ENCODE results near the gene MYO18A.
A peak's percentile ranks its signal among the peaks of the same experiment; 100 is the strongest.

MYO18A gene

GRCh38 chr17:29066047-29066446 lies 114.2 kb downstream of the MYO18A start:
- DNase-seq (ENCODE audit: low read depth, low spot score), result no peak
- TF ChIP-seq CTCF (IDR thresholded peaks at IDR 0.05; ENCODE audit: low read depth, low read length), result no peak
- in situ Hi-C loops (cut with HindIII; ENCODE audit: low sequenced_read_pairs), result no loop called here
- no peak overlapping the region for H3K4me3 ChIP-seq (ENCODE audit: low read depth, low read length)

- DNase-seq (ENCODE audit: low read depth, low spot score), result no peak
- H3K4me3 ChIP-seq (ENCODE audit: low read depth, low read length), result no peak overlapping the region
- in situ Hi-C loops (cut with HindIII; ENCODE audit: low sequenced_read_pairs), result no loop called here
- no peak for TF ChIP-seq CTCF (IDR thresholded peaks at IDR 0.05; ENCODE audit: low read depth, low read length)
These were observed 116.2 kb downstream of the MYO18A start for GRCh38 chr17:29063992-29064391.

GRCh38 chr17:29062215-29062614 lies 118.0 kb downstream of the MYO18A start:
- TF ChIP-seq CTCF (IDR thresholded peaks at IDR 0.05; ENCODE audit: low read depth, low read length), result no peak
- no peak for DNase-seq (ENCODE audit: low read depth, low spot score)
- no peak overlapping the region for H3K4me3 ChIP-seq (ENCODE audit: low read depth, low read length)
- in situ Hi-C loops (cut with HindIII; ENCODE audit: low sequenced_read_pairs), result no loop called here

- no peak for DNase-seq (ENCODE audit: low read depth, low spot score)
- H3K4me3 ChIP-seq (ENCODE audit: low read depth, low read length), result no peak overlapping the region
- no peak for TF ChIP-seq CTCF (IDR thresholded peaks at IDR 0.05; ENCODE audit: low read depth, low read length)
- in situ Hi-C loops (cut with HindIII; ENCODE audit: low sequenced_read_pairs), result no loop called here
These were observed 119.2 kb downstream of the MYO18A start for GRCh38 chr17:29061036-29061435.

GRCh38 chr17:29060475-29060874 lies 119.7 kb downstream of the MYO18A start:
- in situ Hi-C loops (cut with HindIII; ENCODE audit: low sequenced_read_pairs), result no loop called here
- TF ChIP-seq CTCF (IDR thresholded peaks at IDR 0.05; ENCODE audit: low read depth, low read length), result no peak
- no peak for DNase-seq (ENCODE audit: low read depth, low spot score)
- no peak overlapping the region for H3K4me3 ChIP-seq (ENCODE audit: low read depth, low read length)

- in situ Hi-C loops (cut with HindIII; ENCODE audit: low sequenced_read_pairs), result no loop called here
- DNase-seq (ENCODE audit: low read depth, low spot score), result peak; percentile 71
- H3K4me3 ChIP-seq (ENCODE audit: low read depth, low read length), result no peak overlapping the region
- no peak for TF ChIP-seq CTCF (IDR thresholded peaks at IDR 0.05; ENCODE audit: low read depth, low read length)
These were observed 120.9 kb downstream of the MYO18A start for GRCh38 chr17:29059281-29059680.

GRCh38 chr17:29058391-29058790 lies 121.8 kb downstream of the MYO18A start:
- in situ Hi-C loops (cut with HindIII; ENCODE audit: low sequenced_read_pairs), result no loop called here
- TF ChIP-seq CTCF (IDR thresholded peaks at IDR 0.05; ENCODE audit: low read depth, low read length), result no peak
- no peak for DNase-seq (ENCODE audit: low read depth, low spot score)
- H3K4me3 ChIP-seq (ENCODE audit: low read depth, low read length), result no peak overlapping the region
